Lower lobe of right lung (tissue), 2 donors: ENCODE data around the gene IMMT. TPM values are rescaled to one million over a fixed set of nuclear protein-coding genes. Genes with fewer than 3 reads are reported as not detected.

Experiments used
- ATAC-seq, 2 donors: fragments of 200-7000 bp; cut with Tn5 transposase; one replicate each; pipeline ENCODE4 v1.9.1; 2020 to 2022; ENCODE audit warnings: mild to moderate bottlenecking in 2 of 2, moderate library complexity in 2 of 2
- DNase-seq: peaks from one replicate; pipeline ENCODE4 v3.0.0-alpha.2; 2020
- H3K27ac ChIP-seq: fragments of 200-600 bp; one replicate; pipeline ENCODE4 v1.8.0; 2022
- H3K27me3 ChIP-seq: fragments of 200-600 bp; one replicate; pipeline ENCODE4 v1.8.0; 2022; ENCODE audit warnings: low read depth
- H3K36me3 ChIP-seq: fragments of 200-600 bp; one replicate; pipeline ENCODE4 v1.8.0; 2022; ENCODE audit warnings: mild to moderate bottlenecking
- H3K4me1 ChIP-seq: fragments of 200-600 bp; one replicate; pipeline ENCODE4 v1.8.0; 2022
- H3K4me3 ChIP-seq: fragments of 200-600 bp; one replicate; pipeline ENCODE4 v1.8.0; 2022; ENCODE audit warnings: mild to moderate bottlenecking
- H3K9me3 ChIP-seq: fragments of 200-600 bp; one replicate; pipeline ENCODE4 v1.8.0; 2022
- CTCF ChIP-seq: fragments of 200-600 bp; IDR thresholded peaks from one replicate; pipeline ENCODE4 v1.8.0; 2022; ENCODE audit warnings: antibody characterized with exemption, mild to moderate bottlenecking
- intact Hi-C: fragments of 100-400 bp; cut with DNase I; formaldehyde crosslinking; loops from one replicate; pipeline ENCODE4 v1.11.0; 2022
- total RNA-seq: library from RNA; stranded (reverse); fragmentation: NEBNext Ultra II Directional; extraction: Animal tissue kit (Norgen Biotek cat#: 25700); gene quantifications from one replicate; pipeline ENCODE4 v1.2.1, GENCODE V29; 2021
- donor health status: DM: no; HTN: yes; CAD: no; lungs with severe emphysema.

The IMMT gene
- total RNA-seq, 1 donor from 2014 or later: 58.0 TPM

DNA sequence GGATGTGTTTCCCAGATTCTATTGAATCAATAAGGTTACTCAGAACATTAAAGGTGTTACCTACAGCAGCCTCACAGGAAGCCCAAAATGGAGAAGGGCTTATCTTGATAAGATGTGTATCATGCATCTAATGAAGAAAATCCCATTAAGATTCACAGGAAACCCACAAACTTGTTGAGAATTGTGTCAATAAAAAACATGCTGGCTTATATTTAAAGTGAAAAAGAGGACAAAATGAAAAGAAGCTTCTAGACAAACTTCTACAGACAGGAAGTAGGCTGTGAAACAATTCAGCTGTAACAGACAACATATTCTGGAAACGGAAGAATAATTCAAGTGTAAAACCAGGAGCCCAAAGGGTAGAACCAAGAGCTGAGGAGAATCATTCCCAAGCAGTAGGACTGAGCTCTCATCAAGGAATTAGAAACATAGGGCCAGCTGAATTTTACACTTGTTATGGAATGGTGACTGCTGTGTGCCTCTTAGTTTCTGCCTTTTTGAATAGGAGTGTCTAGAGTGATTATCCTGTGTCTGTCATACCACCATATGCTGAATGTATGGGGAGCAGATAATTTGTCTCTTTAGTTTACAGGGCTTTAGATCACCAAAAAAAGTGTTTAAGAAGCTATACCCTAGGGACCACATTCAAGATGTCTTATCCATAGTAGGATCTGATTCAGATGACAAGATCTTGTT is 9.6 kb downstream of the IMMT start:
- Histone ChIP-seq H3K36me3 (peaks cover 12% of the 10 kb centered on the region), H3K9me3 (no peaks in the 10 kb centered on the region), H3K4me3 (no peak overlapping the region), H3K27me3 (no peaks in the 10 kb centered on the region), H3K27ac (peak overlapping the region; percentile 15), H3K4me1 (peaks cover 44% of the 10 kb centered on the region)
- no peak for DNase-seq
- intact Hi-C loops: no loop called here
- no peak for ATAC-seq
- TF ChIP-seq CTCF: no peak

DNA sequence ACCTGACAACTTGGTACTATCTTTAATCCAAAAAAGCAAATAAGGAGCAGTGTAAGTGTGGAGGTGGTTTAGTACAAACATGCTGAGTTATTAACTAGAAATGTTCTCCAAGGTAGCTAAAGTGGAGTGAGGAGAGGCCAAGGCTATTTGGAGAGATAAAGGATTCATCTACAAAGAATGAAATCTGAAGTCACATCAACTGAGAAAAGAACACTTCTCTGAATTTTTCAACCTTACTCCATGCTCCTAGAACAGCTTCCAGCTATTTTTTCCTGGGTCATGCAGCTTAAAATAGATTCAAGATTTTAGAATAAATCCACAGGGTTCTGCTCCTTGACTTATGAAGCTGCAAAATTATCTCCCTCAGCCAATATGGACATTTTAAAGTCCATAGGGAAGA is 18.7 kb downstream of the IMMT start:
- DNase-seq (no peak), ATAC-seq (no peak)
- no peak overlapping the region for H3K4me3 ChIP-seq
- no peak overlapping the region for H3K27ac ChIP-seq
- intact Hi-C loops: no loop called here
- no peak for TF ChIP-seq CTCF
- peaks cover 12% of the 10 kb centered on the region for H3K4me1 ChIP-seq
- H3K27me3 ChIP-seq: no peaks in the 10 kb centered on the region
- no peaks in the 10 kb centered on the region for H3K9me3 ChIP-seq
- peaks cover 87% of the 10 kb centered on the region for H3K36me3 ChIP-seq

- peaks cover 12% of the 10 kb centered on the region for H3K4me1 ChIP-seq
- intact Hi-C loops: no loop called here
- peaks cover 91% of the 10 kb centered on the region for H3K36me3 ChIP-seq
- no peak overlapping the region for H3K27ac ChIP-seq
- H3K9me3 ChIP-seq: no peaks in the 10 kb centered on the region
- ATAC-seq (no peak), DNase-seq (no peak)
- H3K4me3 ChIP-seq: no peak overlapping the region
- TF ChIP-seq CTCF: no peak
- no peaks in the 10 kb centered on the region for H3K27me3 ChIP-seq
Observed at GRCh38 chr2:86175828-86176227, 19.4 kb downstream of the IMMT start.

- no peak for ATAC-seq
- H3K27me3 ChIP-seq: no peaks in the 10 kb centered on the region
- H3K4me3 ChIP-seq: no peak overlapping the region
- peaks cover 12% of the 10 kb centered on the region for H3K4me1 ChIP-seq
- H3K27ac ChIP-seq: no peak overlapping the region
- intact Hi-C loops: no loop called here
- TF ChIP-seq CTCF: no peak
- no peaks in the 10 kb centered on the region for H3K9me3 ChIP-seq
- DNase-seq: no peak
- peaks cover 91% of the 10 kb centered on the region for H3K36me3 ChIP-seq
Observed at GRCh38 chr2:86174445-86174844, 20.8 kb downstream of the IMMT start.

- intact Hi-C loops: no loop called here
Observed at GRCh38 chr2:86172610-86173009, 22.7 kb downstream of the IMMT start.

More at GRCh38 chr2:86172610-86173009, 22.7 kb downstream of the IMMT start:
- Histone ChIP-seq H3K27me3 (no peaks in the 10 kb centered on the region), H3K9me3 (no peaks in the 10 kb centered on the region), H3K36me3 (peaks cover 91% of the 10 kb centered on the region), H3K4me1 (peaks cover 12% of the 10 kb centered on the region), H3K27ac (no peak overlapping the region), H3K4me3 (no peak overlapping the region)
- no peak for TF ChIP-seq CTCF
- DNase-seq: no peak
- no peak for ATAC-seq
